IPS-NIHi7 (cell line): ENCODE results near the gene TRAF4.
A peak's percentile ranks its signal among the peaks of the same experiment; 100 is the strongest.

ENCODE experiments used
- DNase-seq: peaks from one replicate; pipeline ENCODE4 v3.0.0; 2012; ENCODE audit warnings: mixed read lengths; ENCODE audit errors: extremely low spot score

Gene TRAF4

DNA sequence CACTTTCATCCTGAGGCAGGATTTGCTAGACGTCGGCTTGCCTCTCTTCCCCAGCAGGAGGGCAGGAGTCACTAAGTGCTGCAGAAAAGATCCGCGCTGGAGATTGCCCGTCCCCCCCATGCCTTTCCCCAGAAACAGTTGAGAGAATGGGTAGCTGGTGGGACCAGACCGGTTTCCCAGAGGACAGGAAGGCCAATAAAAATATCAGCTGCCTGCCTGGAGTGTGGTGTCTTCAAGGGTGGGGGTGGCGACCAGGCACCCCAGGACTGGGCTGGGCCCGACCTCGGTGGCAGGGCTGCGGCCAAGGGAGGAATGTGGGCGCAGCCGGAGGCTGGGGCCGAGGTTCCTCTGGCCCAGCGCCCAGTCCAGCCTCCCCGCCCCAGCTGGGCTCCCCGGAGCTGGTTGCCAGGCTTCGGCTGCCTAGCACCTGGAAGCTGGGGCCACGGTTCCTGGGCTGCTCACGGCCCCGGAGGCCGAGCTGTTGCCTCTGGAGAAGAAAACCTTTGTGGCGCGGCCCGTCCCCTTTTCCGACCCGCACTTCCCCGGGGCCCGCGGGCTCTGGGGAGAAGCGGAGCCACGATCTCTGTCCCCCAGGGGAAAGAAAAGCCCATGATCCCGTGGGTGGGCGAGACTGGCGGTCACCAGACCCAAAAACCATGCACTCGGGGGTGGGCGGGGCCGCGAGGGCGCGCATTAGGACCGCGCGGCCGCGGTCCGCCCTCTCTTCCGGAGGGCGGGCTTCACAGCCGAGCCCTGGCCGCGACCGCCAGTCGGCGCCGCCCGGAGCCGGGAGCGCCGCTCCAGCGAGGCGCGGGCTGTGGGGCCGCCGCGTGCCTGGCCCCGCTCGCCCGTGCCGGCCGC, at the start of gene TRAF4:
Gene TRAF4 (plus strand): TSS at position 769 of the 861 bp plus-strand sequence. CDS start 102 bp downstream, outside the sequence.
- peak; percentile 75 for DNase-seq

DNA sequence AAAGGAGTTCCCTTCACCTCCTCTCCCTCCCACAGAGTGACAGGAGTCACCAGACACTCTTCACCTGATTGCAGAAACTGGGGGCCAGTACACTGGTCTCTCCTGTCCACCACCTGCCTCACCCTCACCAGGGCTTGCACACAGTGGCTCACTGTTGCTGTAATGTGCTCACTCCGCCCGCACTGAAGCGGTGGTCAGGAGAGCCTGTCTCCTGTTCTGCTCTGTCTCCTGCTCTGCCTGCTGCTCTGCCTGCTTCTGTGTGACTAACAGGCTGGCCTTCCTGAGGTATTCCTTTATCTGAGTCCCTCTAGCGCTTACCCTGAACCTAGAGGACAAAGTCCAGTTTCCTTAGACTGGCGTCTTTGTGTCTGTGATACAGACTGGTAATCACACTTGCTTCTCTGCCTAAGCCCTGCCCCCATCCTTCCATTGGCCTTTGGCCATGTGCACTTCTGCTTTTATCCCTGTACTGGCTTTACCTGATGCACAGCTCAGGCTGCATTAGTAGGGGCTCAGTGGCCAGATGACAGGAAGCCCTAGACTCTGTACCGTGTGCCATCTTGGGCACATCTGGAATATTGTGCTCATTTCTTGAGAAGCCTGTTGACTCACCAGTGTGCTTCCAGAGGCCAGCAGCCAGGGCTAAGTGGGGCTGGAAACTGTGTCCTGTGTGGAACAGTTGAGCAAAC, 45.4 kb upstream of the TRAF4 start:
- no peak for DNase-seq

- no peak for DNase-seq
Measured at GRCh38 chr17:28700278-28700677, 43.5 kb upstream of the TRAF4 start.

DNA sequence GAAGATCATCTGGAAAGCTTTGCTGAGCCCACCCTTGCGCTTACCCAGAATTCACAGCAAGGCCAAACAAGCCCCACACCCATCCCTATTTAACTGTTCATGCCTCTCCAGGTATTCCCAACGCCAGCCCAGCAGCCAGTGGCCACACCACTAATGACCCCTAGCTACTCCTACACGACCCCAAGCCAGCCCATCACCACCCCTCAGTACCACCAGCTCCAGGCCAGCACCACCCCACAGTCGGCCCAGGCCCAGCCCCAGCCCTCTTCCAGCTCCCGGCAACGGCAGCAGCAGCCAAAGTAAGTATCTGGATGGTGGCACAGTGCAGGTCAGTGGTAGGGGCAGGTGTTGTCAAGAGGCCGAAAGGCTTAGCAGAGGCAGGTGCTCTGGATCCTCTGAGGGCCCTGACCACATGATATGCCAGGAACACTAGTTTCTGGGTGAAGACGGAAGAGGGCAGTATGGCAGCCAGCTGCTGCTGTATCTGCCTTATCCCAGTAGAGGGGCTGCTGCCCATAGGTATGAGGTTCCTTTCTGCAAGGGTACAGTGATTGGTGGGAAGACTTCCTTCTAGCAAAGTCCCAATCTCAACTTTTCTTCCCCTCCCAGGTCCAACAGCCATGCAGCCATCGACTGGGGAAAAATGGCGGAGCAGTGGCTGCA, 42.9 kb upstream of the TRAF4 start:
- DNase-seq: no peak

- no peak for DNase-seq
Measured at GRCh38 chr17:28702026-28702751, 41.6 kb upstream of the TRAF4 start.

GRCh38 chr17:28702752-28703150, 41.1 kb upstream of the TRAF4 start:
- DNase-seq: no peak

GRCh38 chr17:28703552-28704218, 40.1 kb upstream of the TRAF4 start:
- DNase-seq: no peak

- no peak for DNase-seq
Measured at GRCh38 chr17:28704219-28704858, 39.5 kb upstream of the TRAF4 start.

DNA sequence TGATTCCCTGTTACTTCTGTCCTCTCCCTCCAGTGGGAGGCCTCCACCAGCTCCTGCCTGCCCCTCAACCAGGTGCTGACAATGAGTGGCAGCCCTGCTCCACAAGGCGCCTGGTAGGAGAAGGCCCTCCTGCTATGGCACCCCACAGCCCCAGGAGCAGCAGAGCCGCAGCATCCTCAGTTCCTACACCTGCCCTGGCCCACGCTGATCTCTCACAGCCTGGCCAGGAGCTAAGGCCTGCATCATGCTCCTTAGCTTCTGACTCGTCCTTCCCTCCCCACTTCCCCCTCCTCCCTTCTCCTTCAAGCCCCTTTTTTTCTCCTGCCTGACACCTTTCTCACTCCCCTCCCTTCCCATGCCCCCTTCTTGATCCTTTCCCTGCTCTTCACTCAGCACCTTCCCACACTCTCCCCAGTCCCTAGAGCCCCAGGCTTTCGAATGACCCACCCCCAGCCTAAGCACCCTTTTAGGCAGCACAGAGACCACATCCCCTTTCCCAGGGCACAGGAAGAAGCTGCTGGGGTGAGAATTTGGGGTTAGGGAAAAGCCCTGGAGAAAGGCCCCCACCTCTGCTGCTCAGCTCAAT, 38.6 kb upstream of the TRAF4 start:
- no peak for DNase-seq

GRCh38 chr17:28705728-28706334, 38.0 kb upstream of the TRAF4 start:
- DNase-seq: no peak

DNA sequence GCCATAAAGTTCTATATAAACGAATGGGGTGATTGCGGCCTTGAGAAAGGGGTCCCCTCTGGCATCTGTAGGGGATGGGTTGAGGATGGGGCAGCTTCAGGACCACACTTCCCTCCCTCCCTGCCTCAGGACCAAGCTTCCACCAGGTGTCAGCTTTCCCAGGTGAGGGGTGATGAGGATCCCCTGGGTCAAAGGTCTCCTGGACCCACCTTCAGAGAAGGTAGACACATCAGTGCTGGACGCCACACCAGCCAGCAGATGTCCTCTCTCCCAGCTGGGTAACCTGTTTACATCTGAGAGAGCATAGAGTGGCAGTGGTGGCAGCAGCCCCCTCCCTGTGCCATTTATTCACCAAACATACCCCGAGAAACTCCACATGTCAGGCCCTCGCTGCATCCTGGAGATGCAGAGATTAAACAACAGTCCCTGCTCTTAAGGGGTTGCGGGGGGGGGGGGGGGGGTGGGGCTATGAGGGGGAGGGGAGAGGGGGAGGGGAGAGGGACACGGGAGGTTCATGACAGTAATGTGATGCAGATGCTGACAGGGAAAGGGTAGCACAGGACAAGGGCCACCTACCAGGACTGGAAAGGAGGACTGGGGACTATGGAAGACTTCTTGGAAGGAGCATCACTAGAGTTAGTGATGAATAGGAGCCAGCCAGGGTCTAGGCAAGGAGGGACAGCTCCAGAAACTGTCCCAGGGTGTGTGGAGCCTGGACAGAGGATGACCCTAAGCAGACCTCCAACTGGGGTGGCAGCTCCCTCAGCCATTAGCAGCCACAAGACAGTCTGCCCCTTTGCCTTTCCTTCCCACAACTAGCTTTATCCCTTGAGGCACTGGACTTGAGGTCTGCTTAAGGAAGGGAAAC, 37.1 kb upstream of the TRAF4 start:
- no peak for DNase-seq

DNA sequence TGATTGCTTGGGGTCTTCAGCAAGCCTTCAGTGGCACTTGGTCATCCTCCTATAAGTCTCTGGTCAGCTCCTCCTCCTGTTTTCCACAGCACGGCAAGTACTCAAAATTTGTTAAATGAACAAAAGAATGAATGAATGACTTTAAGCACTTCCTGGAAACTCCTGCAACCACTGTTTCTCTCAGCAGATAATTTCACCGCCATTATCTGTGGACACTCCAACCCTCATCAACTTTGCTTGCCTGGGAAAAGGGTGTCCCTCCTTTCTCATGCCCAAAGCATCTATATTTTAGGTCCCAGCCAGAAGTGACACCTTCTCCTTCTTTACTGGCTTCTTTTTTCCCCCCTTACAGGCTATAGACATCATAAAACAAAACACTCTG, 36.5 kb upstream of the TRAF4 start:
- no peak for DNase-seq

DNA sequence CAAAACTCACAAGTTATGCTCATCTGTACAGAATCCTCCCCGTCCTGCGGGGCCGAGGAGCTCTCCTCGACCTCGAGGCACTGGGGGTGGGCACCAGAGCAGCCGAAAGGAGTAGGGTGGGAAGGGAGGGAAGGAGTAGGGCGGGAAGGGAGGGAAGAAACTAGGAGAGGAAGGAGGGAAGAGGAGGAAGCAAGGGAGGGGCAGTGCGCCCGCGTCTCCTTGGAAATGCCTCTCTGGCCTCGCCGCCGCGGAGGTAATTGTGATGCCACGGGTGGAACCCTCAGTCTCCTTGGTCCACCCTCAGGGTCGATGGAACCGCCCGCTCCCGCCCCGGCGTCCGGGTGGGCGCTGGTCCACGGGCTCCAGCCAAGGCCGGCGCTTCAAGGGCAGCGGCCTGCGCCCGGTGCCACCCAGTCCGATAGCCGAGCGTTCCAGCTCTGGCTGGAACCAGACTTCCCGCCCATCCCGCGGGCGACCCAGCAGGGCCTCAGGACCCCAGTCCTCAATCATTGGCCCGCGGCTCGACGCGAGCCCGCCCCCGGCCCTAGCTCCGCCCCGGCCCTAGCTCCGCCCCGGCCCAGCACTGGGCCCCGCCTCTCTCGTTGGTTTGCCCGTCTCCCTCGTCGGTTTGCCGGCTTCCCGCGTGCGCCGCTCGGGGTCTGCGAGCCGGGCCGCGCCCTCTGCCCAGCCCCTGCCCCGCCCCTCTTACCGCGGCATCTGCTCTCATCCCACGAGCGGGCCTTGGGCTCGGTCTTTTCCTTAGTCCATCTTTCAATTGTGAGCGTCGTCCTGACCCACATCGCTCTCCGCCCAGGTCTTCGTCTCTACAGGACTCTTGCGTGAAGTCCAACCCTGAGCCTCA, 32.7 kb upstream of the TRAF4 start:
- DNase-seq: peak; percentile 97

- no peak for DNase-seq
Measured at GRCh38 chr17:28711723-28712031, 32.1 kb upstream of the TRAF4 start, which contains the start of gene PROCA1. PROCA1 (minus strand) TSS chr17:28711888; CDS start chr17:28711660, 228 bp downstream.

- peak; percentile 63 for DNase-seq
Measured at GRCh38 chr17:28712032-28712704, 31.6 kb upstream of the TRAF4 start.

GRCh38 chr17:28712705-28713415, 31.0 kb upstream of the TRAF4 start:
- DNase-seq: no peak

DNA sequence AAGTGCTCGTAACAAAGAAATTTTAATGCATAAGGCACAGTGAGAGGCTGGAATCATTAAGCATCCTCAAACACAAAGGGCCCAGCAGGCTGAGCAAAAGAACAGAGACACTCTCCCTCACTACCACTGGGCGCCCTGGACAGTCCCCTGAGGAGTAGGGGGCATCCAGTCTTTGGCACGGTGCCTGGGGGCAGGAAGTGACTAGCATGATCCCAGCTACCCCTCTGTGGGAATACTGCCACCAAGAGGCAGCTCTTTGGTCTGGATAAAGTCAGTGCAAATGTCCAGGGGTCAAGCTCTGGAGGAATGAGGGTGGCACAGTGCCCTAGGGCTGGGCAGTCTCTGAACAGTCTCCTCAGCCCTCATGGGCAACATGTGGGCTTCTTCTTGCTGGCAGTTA, 29.5 kb upstream of the TRAF4 start:
- no peak for DNase-seq
